Activated naive CD8-positive, alpha-beta T cell treated with anti-CD3 and anti-CD28 coated beads, Interleukin-2, amount 50 U/mL, for 24 hours (primary cell): ENCODE measurements around the gene TSEN15.

ENCODE experiments used
- ATAC-seq: fragments of 150-1000 bp; cut with Tn5 transposase; one replicate; pipeline ENCODE4 v1.10.0; 2021
- DNase-seq: peaks from one replicate; pipeline ENCODE4 v3.0.0; 2021
- H3K27ac Mint-ChIP-seq: one replicate; pipeline ENCODE4 v1.8.0; 2021; ENCODE audit warnings: mild to moderate bottlenecking, mixed read lengths
- H3K27me3 Mint-ChIP-seq: one replicate; pipeline ENCODE4 v1.8.0; 2021; ENCODE audit warnings: mixed read lengths
- H3K36me3 Mint-ChIP-seq: one replicate; pipeline ENCODE4 v1.8.0; 2021; ENCODE audit warnings: low read depth, mixed read lengths
- H3K4me1 Mint-ChIP-seq: one replicate; pipeline ENCODE4 v1.8.0; 2021; ENCODE audit warnings: mixed read lengths
- H3K4me3 Mint-ChIP-seq: one replicate; pipeline ENCODE4 v1.8.0; 2021; ENCODE audit warnings: mild to moderate bottlenecking, moderate library complexity, mixed read lengths
- H3K9me3 Mint-ChIP-seq: one replicate; pipeline ENCODE4 v1.8.0; 2021; ENCODE audit warnings: mixed read lengths

TSEN15 gene

DNA sequence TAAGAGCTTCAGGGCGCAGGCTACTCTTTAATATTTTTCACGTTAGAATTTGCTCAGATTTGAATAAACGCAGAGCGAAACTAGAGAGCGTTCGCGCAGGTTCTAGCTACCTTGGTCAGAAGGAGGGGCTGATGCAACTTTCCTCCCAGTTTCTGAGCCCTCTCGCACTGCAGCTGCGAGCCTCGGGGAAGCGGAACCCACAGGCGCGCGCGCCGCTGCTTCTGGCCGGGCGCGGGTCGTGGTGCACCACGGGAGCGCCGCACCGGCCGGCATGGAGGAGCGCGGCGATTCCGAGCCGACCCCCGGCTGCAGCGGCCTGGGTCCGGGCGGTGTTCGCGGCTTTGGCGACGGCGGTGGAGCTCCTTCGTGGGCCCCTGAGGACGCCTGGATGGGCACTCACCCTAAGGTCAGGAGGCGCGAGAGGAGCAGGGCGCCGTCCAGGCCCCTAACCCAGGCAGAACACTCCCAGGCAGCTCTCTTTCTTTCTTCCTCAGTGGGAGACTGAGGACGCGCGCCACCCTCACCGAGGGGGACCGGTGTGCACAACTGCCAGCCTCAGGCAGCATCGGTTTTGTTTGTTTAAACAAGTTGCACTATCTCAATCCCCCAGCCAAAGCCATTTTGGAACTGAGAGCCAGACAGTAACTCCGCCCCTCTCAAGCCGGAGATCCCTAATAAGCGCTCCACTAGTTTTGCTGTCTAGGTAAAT, at the start of gene TSEN15:
TSEN15 (plus strand) TSS at position 246 of the 709 bp plus-strand sequence; CDS start at position 272, 26 bp downstream.
- Mint-ChIP-seq H3K9me3 (no peaks in the 10 kb centered on the region), H3K36me3 (peaks cover 21% of the 10 kb centered on the region), H3K27me3 (peaks cover 20% of the 10 kb centered on the region), H3K4me1 (peaks cover 41% of the 10 kb centered on the region), H3K27ac (peak within 1 kb of the TSS; percentile 100), H3K4me3 (peak within 1 kb of the TSS; percentile 92)
- ATAC-seq = peak; percentile 99
- DNase-seq = peak; percentile 81

DNA sequence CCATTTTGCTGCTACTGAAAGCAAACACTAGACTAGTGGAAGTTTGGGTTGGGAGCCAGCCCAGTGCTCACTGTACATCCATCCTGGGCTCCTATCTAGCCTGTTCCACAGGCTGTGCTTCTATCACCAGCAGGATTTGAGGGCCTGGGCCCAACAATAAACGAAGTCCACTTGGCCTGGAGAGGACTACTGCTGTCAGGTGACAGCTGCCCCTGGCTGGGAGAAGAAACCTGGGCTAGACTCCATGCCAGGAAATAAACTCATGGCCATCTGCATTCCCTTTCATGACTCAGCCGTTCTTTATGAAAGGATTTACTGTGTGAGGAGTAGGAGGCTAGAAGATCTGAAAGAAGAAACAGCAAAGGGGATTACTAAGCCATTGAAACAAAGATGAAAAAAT, 49.5 kb upstream of the TSEN15 start:
- ATAC-seq = no peak
- Mint-ChIP-seq H3K9me3 (no peaks in the 10 kb centered on the region), H3K27me3 (no peaks in the 10 kb centered on the region), H3K4me3 (no peak overlapping the region), H3K36me3 (no peaks in the 10 kb centered on the region), H3K27ac (peak overlapping the region; percentile 34), H3K4me1 (peaks cover 16% of the 10 kb centered on the region)
- DNase-seq = no peak

DNA sequence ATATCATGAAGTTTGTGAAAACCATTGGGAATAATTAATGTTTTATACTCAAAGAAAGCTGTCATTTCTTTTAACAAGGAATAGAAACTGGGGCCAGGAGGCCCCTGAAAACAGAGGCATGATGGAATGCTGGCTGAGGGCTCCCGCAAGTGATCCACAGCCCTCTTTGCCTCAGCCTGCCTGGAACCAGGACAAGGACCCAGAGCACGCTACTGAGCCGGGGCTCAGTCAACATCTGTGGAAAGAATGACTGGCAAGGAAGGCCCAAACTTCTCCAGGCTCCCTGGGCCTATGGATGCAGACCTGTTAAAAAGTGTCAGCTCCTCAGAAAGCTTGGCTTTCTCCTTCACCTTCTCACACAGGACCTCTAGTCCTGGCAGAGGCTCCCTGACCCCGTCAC, 46.6 kb upstream of the TSEN15 start:
- no peaks in the 10 kb centered on the region for H3K36me3 Mint-ChIP-seq
- H3K27ac Mint-ChIP-seq = no peak overlapping the region
- peaks cover 15% of the 10 kb centered on the region for H3K4me1 Mint-ChIP-seq
- H3K9me3 Mint-ChIP-seq = no peaks in the 10 kb centered on the region
- no peak overlapping the region for H3K4me3 Mint-ChIP-seq
- no peaks in the 10 kb centered on the region for H3K27me3 Mint-ChIP-seq
- DNase-seq (no peak), ATAC-seq (no peak)

DNA sequence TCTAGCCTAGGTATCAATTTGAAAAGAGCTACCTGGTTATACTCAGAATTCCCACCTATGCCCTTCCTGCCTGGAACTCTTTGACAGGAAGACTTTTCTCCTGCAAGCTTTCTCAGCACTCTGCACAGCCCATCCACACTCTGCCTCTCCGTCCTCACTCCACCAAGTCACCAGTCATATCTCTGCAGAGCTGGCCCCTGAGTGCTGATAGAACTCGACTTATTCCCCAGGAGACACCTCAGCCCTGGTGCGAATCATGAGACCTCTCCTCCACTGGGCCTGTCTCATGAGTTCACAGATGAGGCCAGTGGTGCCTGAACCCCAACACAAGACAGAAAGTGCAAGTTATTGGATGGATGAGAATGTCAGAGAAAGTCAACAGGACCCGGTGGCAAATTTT, 46.0 kb upstream of the TSEN15 start:
- no peak for DNase-seq
- Mint-ChIP-seq H3K27me3 (no peaks in the 10 kb centered on the region), H3K9me3 (no peaks in the 10 kb centered on the region), H3K4me1 (peaks cover 13% of the 10 kb centered on the region), H3K27ac (no peak overlapping the region), H3K36me3 (no peaks in the 10 kb centered on the region), H3K4me3 (no peak overlapping the region)
- no peak for ATAC-seq

DNA sequence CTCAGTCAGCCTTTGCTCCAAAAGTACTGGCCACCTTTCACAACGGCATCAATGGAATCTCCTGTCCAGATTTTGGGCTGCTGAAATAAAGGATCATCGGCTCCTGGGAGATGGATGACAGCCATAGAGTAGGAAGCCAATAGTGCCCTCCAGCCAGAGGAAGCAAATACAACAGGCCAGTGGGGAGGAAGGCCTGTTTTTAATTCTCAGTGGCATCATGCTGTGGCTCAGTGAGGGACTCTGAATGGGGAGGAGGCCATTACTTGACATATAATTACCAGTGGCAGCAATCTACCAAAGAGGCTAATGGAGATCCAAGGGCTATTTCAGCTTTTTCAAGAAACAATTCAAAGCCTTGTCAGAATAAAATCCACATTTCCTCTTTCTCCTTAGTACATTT, 40.7 kb upstream of the TSEN15 start:
- H3K27ac Mint-ChIP-seq = no peak overlapping the region
- no peaks in the 10 kb centered on the region for H3K9me3 Mint-ChIP-seq
- no peaks in the 10 kb centered on the region for H3K36me3 Mint-ChIP-seq
- no peaks in the 10 kb centered on the region for H3K27me3 Mint-ChIP-seq
- DNase-seq = no peak
- H3K4me3 Mint-ChIP-seq = no peak overlapping the region
- H3K4me1 Mint-ChIP-seq = no peaks in the 10 kb centered on the region
- no peak for ATAC-seq

DNA sequence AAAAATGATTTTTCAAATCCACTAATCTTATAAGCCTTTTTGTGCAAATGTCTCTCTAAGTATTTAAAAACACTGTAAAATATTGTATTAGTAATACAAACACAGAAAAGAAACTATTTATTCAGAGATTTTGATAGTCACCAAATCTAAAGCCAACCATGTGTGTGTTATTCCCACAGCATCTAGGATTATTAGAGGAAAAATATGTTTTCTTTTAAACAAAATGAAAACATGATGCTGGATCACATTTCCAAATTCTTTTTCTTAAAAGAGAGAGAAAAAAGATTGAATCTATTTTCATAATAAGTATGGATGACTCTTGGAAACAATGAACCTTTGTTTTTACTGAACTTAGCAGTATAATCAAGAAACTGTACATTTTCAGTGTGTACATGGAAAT, 39.3 kb upstream of the TSEN15 start:
- ATAC-seq (no peak), DNase-seq (no peak)
- Mint-ChIP-seq H3K36me3 (no peaks in the 10 kb centered on the region), H3K4me1 (no peaks in the 10 kb centered on the region), H3K27ac (no peak overlapping the region), H3K27me3 (no peaks in the 10 kb centered on the region), H3K9me3 (no peaks in the 10 kb centered on the region), H3K4me3 (no peak overlapping the region)

DNA sequence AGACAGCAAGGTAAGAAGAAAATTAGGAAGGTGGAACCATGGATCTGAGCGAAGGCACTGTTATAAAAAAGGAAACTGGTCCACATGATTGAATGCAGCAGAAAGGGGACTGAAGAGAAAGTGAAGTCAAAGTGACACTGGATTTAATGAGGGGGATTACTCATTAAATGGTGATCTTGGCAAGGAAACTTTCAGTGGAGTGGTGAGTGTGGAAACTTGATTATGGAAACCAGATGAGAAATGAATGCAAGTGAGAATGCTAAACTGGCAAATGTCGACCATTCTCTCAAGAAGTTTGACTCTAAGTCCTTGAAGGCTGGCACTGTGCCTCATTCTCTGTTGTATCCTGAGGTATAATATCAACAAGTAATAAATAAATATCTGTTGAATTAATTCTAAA, 37.3 kb upstream of the TSEN15 start:
- DNase-seq (no peak), ATAC-seq (no peak)
- H3K27me3 Mint-ChIP-seq = no peaks in the 10 kb centered on the region
- H3K27ac Mint-ChIP-seq = no peak overlapping the region
- H3K36me3 Mint-ChIP-seq = no peaks in the 10 kb centered on the region
- no peaks in the 10 kb centered on the region for H3K4me1 Mint-ChIP-seq
- no peaks in the 10 kb centered on the region for H3K9me3 Mint-ChIP-seq
- H3K4me3 Mint-ChIP-seq = no peak overlapping the region

DNA sequence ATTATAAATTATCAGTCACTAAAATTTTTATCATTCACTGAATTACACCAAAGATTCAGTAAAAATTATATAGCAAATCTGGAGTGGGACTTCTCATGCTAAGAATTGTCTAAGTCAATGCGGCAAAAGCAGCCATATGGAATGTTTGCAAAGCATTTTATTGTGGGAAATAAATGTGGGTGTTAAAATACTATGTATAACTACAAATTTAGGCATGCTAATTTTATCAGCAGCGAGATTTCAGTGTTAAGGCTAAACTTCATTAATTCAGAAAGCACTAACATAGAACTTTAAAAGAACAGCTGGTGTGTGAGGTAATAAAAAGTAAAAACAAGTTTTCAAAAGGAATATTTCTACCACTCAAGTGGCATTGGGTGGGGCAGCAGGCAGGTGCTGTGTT, 35.4 kb upstream of the TSEN15 start:
- Mint-ChIP-seq H3K9me3 (no peaks in the 10 kb centered on the region), H3K27me3 (no peaks in the 10 kb centered on the region), H3K27ac (no peak overlapping the region), H3K4me1 (no peaks in the 10 kb centered on the region), H3K4me3 (no peak overlapping the region), H3K36me3 (no peaks in the 10 kb centered on the region)
- ATAC-seq (no peak), DNase-seq (no peak)

DNA sequence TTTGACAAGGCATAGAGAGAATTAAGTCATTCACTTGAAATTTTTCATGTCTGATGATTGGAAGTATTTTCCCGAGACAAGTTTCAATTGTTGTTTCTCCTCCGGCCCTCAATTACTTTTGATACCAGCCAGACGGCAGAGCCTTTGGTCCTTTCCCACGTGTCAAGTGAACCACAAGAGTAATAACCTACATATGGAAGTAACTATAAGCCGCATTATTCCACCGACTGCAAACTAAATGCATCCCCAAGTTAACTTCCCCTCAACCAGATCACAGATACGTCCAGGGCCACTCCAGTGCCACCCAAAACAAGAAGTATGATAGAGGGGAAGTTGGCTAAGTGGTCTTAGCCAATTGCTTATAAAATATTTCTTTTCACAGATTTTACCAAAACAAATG, 34.2 kb upstream of the TSEN15 start:
- DNase-seq = no peak
- no peak overlapping the region for H3K4me3 Mint-ChIP-seq
- H3K27me3 Mint-ChIP-seq = no peaks in the 10 kb centered on the region
- no peaks in the 10 kb centered on the region for H3K4me1 Mint-ChIP-seq
- H3K36me3 Mint-ChIP-seq = no peaks in the 10 kb centered on the region
- ATAC-seq = no peak
- no peaks in the 10 kb centered on the region for H3K9me3 Mint-ChIP-seq
- H3K27ac Mint-ChIP-seq = no peak overlapping the region

DNA sequence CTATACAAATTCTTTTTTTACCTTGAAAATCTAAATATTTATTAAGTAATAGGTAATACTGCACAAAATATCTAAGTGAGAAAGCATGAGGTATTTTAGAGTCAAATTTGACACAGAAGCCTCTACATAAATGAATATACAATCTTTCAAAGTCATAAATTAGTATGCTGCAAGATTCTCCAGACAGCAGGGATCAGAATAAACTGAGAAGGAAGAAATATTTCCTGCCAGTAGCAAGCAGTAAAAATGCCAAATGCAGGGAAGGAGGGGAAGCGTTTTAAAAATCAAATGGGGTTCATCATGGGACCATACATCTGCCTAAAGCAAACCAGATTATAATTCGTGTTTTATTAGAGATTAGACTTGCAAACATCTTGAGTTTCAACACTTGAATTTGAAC, 32.9 kb upstream of the TSEN15 start:
- Mint-ChIP-seq H3K9me3 (no peaks in the 10 kb centered on the region), H3K36me3 (no peaks in the 10 kb centered on the region), H3K4me1 (no peaks in the 10 kb centered on the region), H3K4me3 (no peak overlapping the region), H3K27me3 (no peaks in the 10 kb centered on the region), H3K27ac (no peak overlapping the region)
- ATAC-seq (no peak), DNase-seq (no peak)

DNA sequence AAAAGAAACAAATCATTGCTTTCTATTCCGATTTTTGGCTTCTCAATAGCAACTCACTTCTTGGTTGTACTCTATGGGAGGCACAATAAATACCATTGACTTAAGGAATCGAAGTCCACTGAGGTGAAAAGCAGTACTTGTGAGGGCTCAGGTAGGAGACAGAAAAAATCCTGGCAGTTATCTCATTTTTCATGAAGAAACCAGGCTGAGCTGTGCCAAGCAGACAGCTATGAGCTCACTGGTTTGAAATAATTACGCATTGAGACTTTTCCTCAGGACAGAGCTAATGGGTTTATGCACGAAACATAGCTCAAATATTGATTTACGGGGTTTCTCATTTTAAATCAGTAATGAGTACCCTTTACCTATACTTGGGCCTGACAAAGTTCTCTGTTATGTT, 32.5 kb upstream of the TSEN15 start:
- H3K9me3 Mint-ChIP-seq = no peaks in the 10 kb centered on the region
- no peaks in the 10 kb centered on the region for H3K27me3 Mint-ChIP-seq
- no peak overlapping the region for H3K4me3 Mint-ChIP-seq
- DNase-seq (no peak), ATAC-seq (no peak)
- H3K4me1 Mint-ChIP-seq = no peaks in the 10 kb centered on the region
- no peaks in the 10 kb centered on the region for H3K36me3 Mint-ChIP-seq
- no peak overlapping the region for H3K27ac Mint-ChIP-seq

DNA sequence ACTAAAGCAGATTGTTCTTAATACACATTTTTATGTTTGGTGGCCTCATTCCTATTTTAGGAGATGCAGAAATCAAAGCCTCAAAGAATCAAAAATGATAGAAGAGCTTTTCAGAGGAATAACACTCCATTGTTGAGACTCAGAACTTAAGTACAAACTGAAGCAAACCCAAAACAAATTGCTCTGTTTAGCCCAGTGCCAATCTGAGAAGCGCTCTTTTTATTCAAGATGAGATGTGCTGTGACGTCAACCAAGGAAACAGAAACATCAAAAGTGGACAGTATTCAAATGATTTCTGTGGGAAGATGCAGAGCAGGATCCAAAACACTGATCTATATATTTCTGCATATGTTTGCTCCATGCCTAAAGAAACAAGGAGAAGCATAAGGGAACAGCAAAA, 32.0 kb upstream of the TSEN15 start:
- Mint-ChIP-seq H3K27ac (no peak overlapping the region), H3K9me3 (no peaks in the 10 kb centered on the region), H3K4me1 (no peaks in the 10 kb centered on the region), H3K27me3 (no peaks in the 10 kb centered on the region), H3K4me3 (no peak overlapping the region), H3K36me3 (no peaks in the 10 kb centered on the region)
- ATAC-seq (no peak), DNase-seq (no peak)

DNA sequence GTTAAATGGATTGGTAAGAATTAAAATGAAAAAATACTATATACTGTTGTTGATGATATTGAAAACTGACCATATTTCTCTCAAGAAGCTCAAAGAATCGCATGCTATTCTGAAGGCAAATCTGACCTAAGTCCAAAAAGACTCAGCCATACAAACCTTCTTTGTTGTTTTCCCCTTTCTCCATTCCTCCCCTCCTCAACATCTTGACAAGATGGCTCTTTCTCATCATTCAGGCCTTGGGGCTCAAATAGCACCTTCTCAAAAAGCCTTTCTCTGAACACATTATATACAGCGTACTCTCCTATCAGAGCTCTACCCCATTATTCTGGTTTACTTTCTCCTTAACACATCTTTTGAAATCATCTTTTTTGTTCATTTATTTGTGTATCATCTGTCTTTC, 31.2 kb upstream of the TSEN15 start:
- ATAC-seq (no peak), DNase-seq (no peak)
- Mint-ChIP-seq H3K27ac (no peak overlapping the region), H3K4me1 (no peaks in the 10 kb centered on the region), H3K27me3 (no peaks in the 10 kb centered on the region), H3K36me3 (no peaks in the 10 kb centered on the region), H3K4me3 (no peak overlapping the region), H3K9me3 (no peaks in the 10 kb centered on the region)

DNA sequence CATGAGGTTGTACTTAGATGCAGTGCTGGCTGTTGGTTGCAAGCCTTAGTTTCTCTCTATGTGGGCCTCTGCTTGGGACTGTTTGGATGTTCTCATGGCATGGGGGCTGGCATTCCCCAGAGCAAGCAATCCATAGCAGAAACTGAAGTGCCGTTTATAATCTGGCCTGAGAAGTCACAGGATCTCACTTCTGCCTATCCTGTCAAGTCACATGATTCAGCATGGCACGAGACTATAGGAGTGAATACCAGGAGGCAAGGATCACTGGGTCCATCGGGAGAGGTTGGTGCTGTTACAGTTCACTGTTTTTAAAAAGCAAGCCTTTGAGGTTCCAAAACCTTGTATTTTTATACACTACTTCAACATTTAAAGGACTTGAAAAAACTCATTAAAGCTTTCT, 30.7 kb upstream of the TSEN15 start:
- Mint-ChIP-seq H3K27me3 (no peaks in the 10 kb centered on the region), H3K9me3 (no peaks in the 10 kb centered on the region), H3K27ac (no peak overlapping the region)

DNA sequence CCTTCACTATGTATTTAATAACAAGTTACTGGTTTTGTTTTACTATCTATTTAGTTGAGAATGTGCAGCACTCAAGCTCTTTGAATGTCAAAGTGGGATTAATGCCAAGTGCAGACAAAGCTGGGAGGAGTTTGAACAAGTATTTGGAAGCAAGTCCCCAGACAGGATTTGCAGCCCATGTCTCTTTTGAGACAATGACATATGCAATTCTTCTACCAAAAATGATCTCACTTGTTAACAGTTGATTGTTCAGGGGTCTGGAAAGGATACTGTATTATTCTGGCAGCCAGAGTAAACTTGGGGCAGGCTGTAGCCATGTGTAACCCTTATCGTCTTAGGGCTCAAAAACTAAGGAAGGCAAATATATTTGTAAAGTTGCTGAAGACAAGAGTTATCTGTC, 29.8 kb upstream of the TSEN15 start:
- ATAC-seq (no peak), DNase-seq (no peak)
- H3K4me1 Mint-ChIP-seq = no peaks in the 10 kb centered on the region
- no peak overlapping the region for H3K27ac Mint-ChIP-seq
- no peaks in the 10 kb centered on the region for H3K27me3 Mint-ChIP-seq
- no peaks in the 10 kb centered on the region for H3K36me3 Mint-ChIP-seq
- H3K9me3 Mint-ChIP-seq = no peaks in the 10 kb centered on the region
- no peak overlapping the region for H3K4me3 Mint-ChIP-seq

More for the DNA sequence above, 30.7 kb upstream of the TSEN15 start:
- H3K36me3 Mint-ChIP-seq = no peaks in the 10 kb centered on the region
- ATAC-seq (no peak), DNase-seq (no peak)
- H3K4me1 Mint-ChIP-seq = no peaks in the 10 kb centered on the region
- H3K4me3 Mint-ChIP-seq = no peak overlapping the region

DNA sequence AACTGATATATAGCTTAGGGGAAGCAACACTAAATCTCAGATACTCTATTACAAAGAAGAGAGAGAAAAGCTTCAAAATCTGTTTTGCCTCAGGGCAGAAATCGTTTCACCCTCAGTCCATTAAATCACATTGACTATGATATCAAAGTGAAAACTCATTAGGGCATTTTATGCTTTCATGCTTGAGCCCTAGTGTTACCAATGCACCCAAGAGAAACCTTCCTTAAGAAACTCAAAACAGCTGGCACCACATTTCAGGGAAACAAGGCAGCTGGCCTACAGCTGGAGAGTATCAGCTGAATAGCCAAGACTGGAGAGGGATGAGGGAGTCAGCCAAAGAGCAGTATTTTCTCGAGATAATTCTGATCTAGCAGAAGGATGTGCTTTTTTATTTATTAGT, 28.9 kb upstream of the TSEN15 start:
- no peaks in the 10 kb centered on the region for H3K36me3 Mint-ChIP-seq
- no peak overlapping the region for H3K4me3 Mint-ChIP-seq
- ATAC-seq = no peak
- no peaks in the 10 kb centered on the region for H3K27me3 Mint-ChIP-seq
- H3K9me3 Mint-ChIP-seq = no peaks in the 10 kb centered on the region
- no peak for DNase-seq
- no peak overlapping the region for H3K27ac Mint-ChIP-seq
- no peaks in the 10 kb centered on the region for H3K4me1 Mint-ChIP-seq
